GF-D8 (cell line): ENCODE data around the gene HNRNPH3.
"Not testable (repeated sequence)": the region's sequence is repeated elsewhere in the genome, so short reads cannot be mapped to it uniquely, and the experiment has no call there.

Experiments used
- DNase-seq: peaks from one replicate; lab custom pipeline; 2025; lab: John Stamatoyannopoulos, UW

Gene HNRNPH3

GRCh38 chr10:68331455-68332258, at the start of gene HNRNPH3:
HNRNPH3 (plus strand) TSS chr10:68332064; CDS start chr10:68337222, 5,158 bp downstream.
- DNase-seq = peak; percentile 91

- no peak for DNase-seq
Measured at GRCh38 chr10:68284062-68285001, 47.5 kb upstream of the HNRNPH3 start.

- no peak for DNase-seq
Measured at GRCh38 chr10:68288717-68289116, 43.1 kb upstream of the HNRNPH3 start.

- no peak for DNase-seq
Measured at GRCh38 chr10:68290736-68291135, 41.1 kb upstream of the HNRNPH3 start.

- no peak for DNase-seq
Measured at GRCh38 chr10:68296843-68297663, 34.8 kb upstream of the HNRNPH3 start.

GRCh38 chr10:68301301-68301700, 30.6 kb upstream of the HNRNPH3 start:
- DNase-seq = no peak

- DNase-seq = peak; percentile 43
Measured at GRCh38 chr10:68301790-68302502, 29.9 kb upstream of the HNRNPH3 start.

- DNase-seq = no peak
Measured at GRCh38 chr10:68302503-68302823, 29.4 kb upstream of the HNRNPH3 start.

- no peak for DNase-seq
Measured at GRCh38 chr10:68302871-68303270, 29.0 kb upstream of the HNRNPH3 start.

GRCh38 chr10:68303849-68304412, 27.9 kb upstream of the HNRNPH3 start:
- no peak for DNase-seq

- no peak for DNase-seq
Measured at GRCh38 chr10:68305854-68306253, 26.0 kb upstream of the HNRNPH3 start.

GRCh38 chr10:68310531-68310930, 21.3 kb upstream of the HNRNPH3 start:
- no peak for DNase-seq

- DNase-seq = not testable (repeated sequence)
Measured at GRCh38 chr10:68314930-68315329, 16.9 kb upstream of the HNRNPH3 start.

- DNase-seq = no peak
Measured at GRCh38 chr10:68315582-68315981, 16.3 kb upstream of the HNRNPH3 start.

- DNase-seq = no peak
Measured at GRCh38 chr10:68318331-68319059, 13.4 kb upstream of the HNRNPH3 start.

- not testable (repeated sequence) for DNase-seq
Measured at GRCh38 chr10:68324396-68324795, 7.5 kb upstream of the HNRNPH3 start.

- peak; percentile 92 for DNase-seq
Measured at GRCh38 chr10:68327889-68328786, 3.7 kb upstream of the HNRNPH3 start.

- peak; percentile 15 for DNase-seq
Measured at GRCh38 chr10:68329506-68329861, 2.4 kb upstream of the HNRNPH3 start.

- DNase-seq = peak; percentile 75
Measured at GRCh38 chr10:68330852-68331454, 911 bp upstream of the HNRNPH3 start.
